Kidney tubule cell (primary cell): Measurements from ENCODE around the gene COA1.
"Not testable (repeated sequence)": the region's sequence is repeated elsewhere in the genome, so short reads cannot be mapped to it uniquely, and the experiment has no call there.

ENCODE experiments used
- DNase-seq: peaks from one replicate; pipeline ENCODE4 v3.0.0-alpha.2; 2018; ENCODE audit warnings: low spot score

COA1 gene

GRCh38 chr7:43627798-43628197 lies 101.5 kb downstream of the COA1 start:
- not testable (repeated sequence) for DNase-seq

GRCh38 chr7:43626695-43627094 lies 102.6 kb downstream of the COA1 start:
- no peak for DNase-seq

- DNase-seq = no peak
Observed at GRCh38 chr7:43625980-43626379, 103.3 kb downstream of the COA1 start.

- no peak for DNase-seq
Observed at GRCh38 chr7:43625453-43625852, 103.9 kb downstream of the COA1 start.

- DNase-seq = no peak
Observed at GRCh38 chr7:43624156-43624555, 105.2 kb downstream of the COA1 start.

GRCh38 chr7:43621729-43622448 lies 107.4 kb downstream of the COA1 start:
- no peak for DNase-seq

GRCh38 chr7:43619213-43620012 lies 109.9 kb downstream of the COA1 start:
- DNase-seq = no peak

GRCh38 chr7:43618073-43618472 lies 111.2 kb downstream of the COA1 start:
- DNase-seq = no peak

GRCh38 chr7:43616977-43617376 lies 112.3 kb downstream of the COA1 start:
- no peak for DNase-seq

GRCh38 chr7:43615558-43616145 lies 113.7 kb downstream of the COA1 start:
- DNase-seq = no peak

- DNase-seq = no peak
Observed at GRCh38 chr7:43612599-43613589, 116.4 kb downstream of the COA1 start.

- no peak for DNase-seq
Observed at GRCh38 chr7:43612128-43612527, 117.2 kb downstream of the COA1 start.

- DNase-seq = no peak
Observed at GRCh38 chr7:43609097-43609496, 120.2 kb downstream of the COA1 start.

- no peak for DNase-seq
Observed at GRCh38 chr7:43604251-43604650, 125.1 kb downstream of the COA1 start.

GRCh38 chr7:43602256-43602655 lies 127.1 kb downstream of the COA1 start:
- DNase-seq = peak; percentile 38

- no peak for DNase-seq
Observed at GRCh38 chr7:43600056-43600455, 129.3 kb downstream of the COA1 start.

GRCh38 chr7:43596426-43596825 lies 132.9 kb downstream of the COA1 start:
- not testable (repeated sequence) for DNase-seq

- DNase-seq = no peak
Observed at GRCh38 chr7:43594020-43594419, 135.3 kb downstream of the COA1 start.

GRCh38 chr7:43593010-43593409 lies 136.3 kb downstream of the COA1 start:
- peak; percentile 56 for DNase-seq

- DNase-seq = peak; percentile 84
Observed at GRCh38 chr7:43592326-43592725, 137.0 kb downstream of the COA1 start.

GRCh38 chr7:43591558-43592180 lies 137.7 kb downstream of the COA1 start:
- peak; percentile 89 for DNase-seq
